ENCODE results near the gene OTOGL. TPM values are rescaled to one million over a fixed set of nuclear protein-coding genes. Genes with fewer than 3 reads are reported as not detected.

OTOGL gene
- total RNA-seq, 4 donors from 2014 or later = 0.21 to 0.60 (median 0.44) TPM; not detected in 1

DNA sequence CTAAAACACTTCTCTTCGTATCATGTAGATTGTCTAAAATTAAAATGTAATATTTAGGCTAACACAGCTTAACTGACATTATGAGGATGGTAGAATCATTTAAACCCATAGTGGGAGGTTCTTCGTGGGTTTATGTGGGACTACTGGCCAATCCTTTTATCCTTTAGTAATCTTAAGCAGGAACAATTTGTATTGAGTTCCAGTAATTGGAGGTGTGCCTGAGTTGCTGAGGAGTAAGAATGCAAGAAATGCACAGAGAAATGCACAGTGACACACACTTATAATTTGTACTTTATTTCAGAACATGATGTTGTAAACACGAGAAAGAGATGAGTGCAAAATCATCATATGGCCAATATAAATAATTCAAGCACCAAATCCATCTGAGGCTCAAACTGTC lies 22.3 kb downstream of the OTOGL start:
- WGBS, 2 donors = 65 to 74% methylated on average over 3 of the region's 3 CpGs
- Histone ChIP-seq H3K27me3 (no peaks in the 10 kb centered on the region), H3K36me3 (no peaks in the 10 kb centered on the region), H3K27ac (no peak overlapping the region), H3K4me1 (peaks cover 6 to 34% (median 17%) of the 10 kb centered on the region in 4 donors), H3K9me3 (no peaks in the 10 kb centered on the region), H3K4me3 (no peak overlapping the region)
- DNase-seq (ENCODE audit: low spot score in 2 of 2) = no peak
- TF ChIP-seq, protein P1, sequence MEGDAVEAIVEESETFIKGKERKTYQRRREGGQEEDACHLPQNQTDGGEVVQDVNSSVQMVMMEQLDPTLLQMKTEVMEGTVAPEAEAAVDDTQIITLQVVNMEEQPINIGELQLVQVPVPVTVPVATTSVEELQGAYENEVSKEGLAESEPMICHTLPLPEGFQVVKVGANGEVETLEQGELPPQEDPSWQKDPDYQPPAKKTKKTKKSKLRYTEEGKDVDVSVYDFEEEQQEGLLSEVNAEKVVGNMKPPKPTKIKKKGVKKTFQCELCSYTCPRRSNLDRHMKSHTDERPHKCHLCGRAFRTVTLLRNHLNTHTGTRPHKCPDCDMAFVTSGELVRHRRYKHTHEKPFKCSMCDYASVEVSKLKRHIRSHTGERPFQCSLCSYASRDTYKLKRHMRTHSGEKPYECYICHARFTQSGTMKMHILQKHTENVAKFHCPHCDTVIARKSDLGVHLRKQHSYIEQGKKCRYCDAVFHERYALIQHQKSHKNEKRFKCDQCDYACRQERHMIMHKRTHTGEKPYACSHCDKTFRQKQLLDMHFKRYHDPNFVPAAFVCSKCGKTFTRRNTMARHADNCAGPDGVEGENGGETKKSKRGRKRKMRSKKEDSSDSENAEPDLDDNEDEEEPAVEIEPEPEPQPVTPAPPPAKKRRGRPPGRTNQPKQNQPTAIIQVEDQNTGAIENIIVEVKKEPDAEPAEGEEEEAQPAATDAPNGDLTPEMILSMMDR (IDR thresholded peaks at IDR 0.05) = no peak
- TF ChIP-seq POLR2A (IDR thresholded peaks at IDR 0.05) (no peak), EP300 (IDR thresholded peaks at IDR 0.05) (no peak)

DNA sequence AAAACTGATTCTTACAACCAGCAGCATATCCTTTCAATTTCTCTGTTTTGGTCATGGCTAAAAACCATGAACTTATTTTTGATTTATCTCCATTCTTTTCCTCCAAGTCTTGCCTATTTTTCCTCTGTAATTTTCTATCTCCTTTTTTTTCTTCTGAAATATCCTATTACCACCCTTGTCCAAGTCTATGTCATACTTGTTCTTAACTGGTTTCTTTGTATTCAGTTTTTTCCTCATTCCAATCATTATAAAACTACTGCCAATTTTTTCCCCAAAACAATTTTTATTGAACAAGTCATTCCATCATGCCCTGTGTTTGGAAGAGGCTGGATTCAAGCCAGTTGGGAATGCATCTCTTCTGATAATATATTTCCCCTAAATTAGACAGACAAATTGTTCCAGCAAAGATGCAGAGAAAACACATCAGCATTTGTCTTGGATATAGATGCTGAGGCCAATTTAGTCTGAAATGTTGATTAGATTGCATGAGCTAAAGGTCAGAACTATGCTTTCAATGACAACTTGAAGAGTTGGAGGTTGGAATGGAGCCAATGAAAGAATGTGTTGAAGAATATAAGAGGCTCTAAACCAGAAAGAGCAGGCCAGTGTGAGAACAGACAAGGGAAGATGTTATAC lies 30.7 kb downstream of the OTOGL start:
- H3K27ac ChIP-seq = peak overlapping the region in 1 of 4 donors; percentile 42
- TF ChIP-seq POLR2A (IDR thresholded peaks at IDR 0.05) = no peak
- TF ChIP-seq, protein P1 (IDR thresholded peaks at IDR 0.05) = no peak
- peak in 1 of 2 donors; percentile 12 for TF ChIP-seq EP300 (IDR thresholded peaks at IDR 0.05)
- H3K9me3 ChIP-seq = peaks cover 0 to 4% (median 0%) of the 10 kb centered on the region in 4 donors
- no peaks in the 10 kb centered on the region for H3K36me3 ChIP-seq
- no peak for DNase-seq (ENCODE audit: low spot score in 2 of 2)
- H3K4me3 ChIP-seq = no peak overlapping the region
- H3K4me1 ChIP-seq = peaks cover 0 to 6% (median 0%) of the 10 kb centered on the region in 4 donors
- no peaks in the 10 kb centered on the region for H3K27me3 ChIP-seq

DNA sequence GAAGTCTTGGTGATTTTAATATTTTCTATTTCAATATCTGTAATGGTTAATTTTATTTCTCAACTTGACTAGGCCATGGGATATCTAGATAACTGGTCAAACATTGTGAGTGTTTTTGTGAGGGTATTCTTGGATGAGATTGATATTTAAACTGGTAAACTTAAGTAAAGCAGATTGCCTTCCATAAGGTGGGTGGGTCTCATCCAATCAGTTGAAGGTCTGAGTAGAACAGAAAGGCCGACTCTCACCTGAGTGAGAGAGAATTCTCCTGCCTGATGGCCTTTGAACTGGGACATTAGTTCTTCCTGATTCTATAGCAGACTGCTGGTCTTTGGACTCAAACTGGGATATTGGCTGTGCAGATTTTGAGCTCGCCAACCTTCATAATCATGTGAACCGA lies 36.3 kb downstream of the OTOGL start:
- Histone ChIP-seq H3K4me3 (no peak overlapping the region), H3K27me3 (no peaks in the 10 kb centered on the region), H3K27ac (no peak overlapping the region), H3K4me1 (peaks cover 0 to under 1% (median 0%) of the 10 kb centered on the region in 4 donors), H3K36me3 (no peaks in the 10 kb centered on the region), H3K9me3 (no peaks in the 10 kb centered on the region)
- no peak for DNase-seq (ENCODE audit: low spot score in 2 of 2)
- WGBS, 2 donors = 93 to 98% methylated on average over 3 of the region's 3 CpGs
- TF ChIP-seq, protein P1 (IDR thresholded peaks at IDR 0.05) = no peak
- TF ChIP-seq EP300 (IDR thresholded peaks at IDR 0.05) (no peak), POLR2A (IDR thresholded peaks at IDR 0.05) (no peak)

DNA sequence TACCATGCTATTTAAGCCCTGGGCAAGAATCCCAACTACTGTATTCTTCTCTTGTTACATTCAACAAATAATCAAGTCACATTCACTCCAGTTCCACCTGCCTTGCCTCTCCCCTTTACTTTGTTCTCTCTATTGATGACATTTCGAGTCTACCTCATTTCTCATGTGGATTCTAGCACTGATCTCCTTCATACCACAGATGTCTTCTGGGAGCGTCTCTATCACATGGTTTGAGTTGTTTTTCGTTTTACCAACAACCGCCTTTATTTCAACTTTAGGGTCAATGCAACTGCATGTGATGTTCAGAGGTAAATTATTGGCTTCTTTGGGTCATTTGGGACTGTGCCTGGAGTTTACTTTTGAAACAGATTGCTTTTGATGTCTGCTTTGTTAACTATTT lies 40.7 kb downstream of the OTOGL start:
- no peaks in the 10 kb centered on the region for H3K9me3 ChIP-seq
- TF ChIP-seq POLR2A (IDR thresholded peaks at IDR 0.05) (no peak), EP300 (IDR thresholded peaks at IDR 0.05) (no peak)
- TF ChIP-seq, protein P1 (IDR thresholded peaks at IDR 0.05) = no peak
- DNase-seq (ENCODE audit: low spot score in 2 of 2) = no peak
- H3K27ac ChIP-seq = no peak overlapping the region
- H3K4me1 ChIP-seq = no peaks in the 10 kb centered on the region
- H3K36me3 ChIP-seq = no peaks in the 10 kb centered on the region
- H3K4me3 ChIP-seq = no peak overlapping the region
- 68 to 79% methylated on average over 4 of the region's 4 CpGs for WGBS, 2 donors
- H3K27me3 ChIP-seq = no peaks in the 10 kb centered on the region

DNA sequence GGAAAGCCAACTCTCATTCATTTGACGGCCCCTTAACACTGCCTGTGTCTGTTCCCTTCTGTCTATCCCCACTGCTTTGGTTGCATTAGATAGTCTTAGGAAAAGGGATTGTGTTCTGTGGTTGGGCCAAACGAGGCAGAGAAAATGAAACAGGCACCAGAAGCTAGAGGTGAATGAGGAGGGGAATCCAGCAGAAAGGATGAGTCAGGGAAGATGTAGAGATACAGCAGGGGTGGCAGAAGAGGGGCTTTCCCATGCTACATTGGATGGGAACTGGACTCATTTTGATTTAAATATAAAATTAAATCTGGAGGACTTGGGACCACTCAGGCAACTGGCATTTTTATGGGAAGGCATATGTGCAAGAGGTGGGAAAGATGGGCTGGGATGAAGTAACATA lies 43.3 kb downstream of the OTOGL start:
- DNase-seq (ENCODE audit: low spot score in 2 of 2) = no peak
- no peaks in the 10 kb centered on the region for H3K9me3 ChIP-seq
- H3K36me3 ChIP-seq = no peaks in the 10 kb centered on the region
- 69 to 74% methylated on average over 2 of the region's 2 CpGs for WGBS, 2 donors
- H3K27me3 ChIP-seq = no peaks in the 10 kb centered on the region
- no peaks in the 10 kb centered on the region for H3K4me1 ChIP-seq
- H3K27ac ChIP-seq = no peak overlapping the region
- no peak overlapping the region for H3K4me3 ChIP-seq
- TF ChIP-seq POLR2A (IDR thresholded peaks at IDR 0.05) (no peak), EP300 (IDR thresholded peaks at IDR 0.05) (no peak)
- TF ChIP-seq, protein P1 (IDR thresholded peaks at IDR 0.05) = no peak

Data from tibial nerve (tissue), 4 donors.